GM19351 (cell line): ENCODE data around the gene SMAD9.

ENCODE experiments used
- ATAC-seq: cut with Tn5 transposase; IDR thresholded peaks from one replicate; pipeline ENCODE4 v1.9.1; 2021; ENCODE audit warnings: mild to moderate bottlenecking, moderate library complexity; ENCODE audit not compliant: unreplicated experiment

Gene SMAD9

GRCh38 chr13:36866232-36866631 lies 53.8 kb downstream of the SMAD9 start:
- no peak for ATAC-seq

DNA sequence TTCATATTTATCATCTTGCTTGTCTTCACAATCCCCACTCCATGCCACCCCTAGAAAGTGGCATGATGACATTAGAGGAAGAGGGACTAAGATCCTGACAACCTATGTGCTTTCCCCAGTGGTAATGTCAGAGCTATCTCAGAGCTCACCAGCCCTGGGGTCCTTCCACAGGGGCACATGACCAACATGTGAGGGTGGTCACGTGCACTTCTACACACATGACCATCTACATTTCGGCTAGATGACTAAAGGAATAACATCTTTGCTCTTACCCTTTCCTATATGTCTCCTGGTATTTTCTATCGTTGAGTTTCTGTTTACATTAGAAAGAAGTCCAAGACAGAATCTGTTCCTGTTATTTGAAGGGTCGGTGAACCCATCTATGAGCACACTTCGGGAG lies 54.8 kb downstream of the SMAD9 start:
- ATAC-seq = no peak

DNA sequence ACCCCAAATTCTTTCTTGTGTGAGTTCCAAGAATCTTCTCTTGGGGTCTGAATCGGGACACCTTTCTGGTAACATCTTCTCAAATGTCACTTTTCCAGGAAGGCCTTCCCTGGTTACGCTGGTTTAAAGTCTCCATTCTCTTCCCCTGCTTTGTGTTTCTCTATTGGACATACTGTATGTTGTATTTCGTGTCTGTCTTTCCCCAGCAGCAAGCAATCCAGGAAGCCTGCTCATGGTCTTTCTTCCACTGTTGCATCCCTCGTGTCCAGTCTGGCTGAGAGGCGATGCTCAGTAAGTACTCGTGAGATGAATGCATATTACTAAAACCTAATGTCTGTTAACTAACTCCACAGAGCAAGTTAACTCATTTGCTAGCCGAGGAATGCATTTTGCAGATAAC lies 57.3 kb downstream of the SMAD9 start:
- ATAC-seq = no peak

DNA sequence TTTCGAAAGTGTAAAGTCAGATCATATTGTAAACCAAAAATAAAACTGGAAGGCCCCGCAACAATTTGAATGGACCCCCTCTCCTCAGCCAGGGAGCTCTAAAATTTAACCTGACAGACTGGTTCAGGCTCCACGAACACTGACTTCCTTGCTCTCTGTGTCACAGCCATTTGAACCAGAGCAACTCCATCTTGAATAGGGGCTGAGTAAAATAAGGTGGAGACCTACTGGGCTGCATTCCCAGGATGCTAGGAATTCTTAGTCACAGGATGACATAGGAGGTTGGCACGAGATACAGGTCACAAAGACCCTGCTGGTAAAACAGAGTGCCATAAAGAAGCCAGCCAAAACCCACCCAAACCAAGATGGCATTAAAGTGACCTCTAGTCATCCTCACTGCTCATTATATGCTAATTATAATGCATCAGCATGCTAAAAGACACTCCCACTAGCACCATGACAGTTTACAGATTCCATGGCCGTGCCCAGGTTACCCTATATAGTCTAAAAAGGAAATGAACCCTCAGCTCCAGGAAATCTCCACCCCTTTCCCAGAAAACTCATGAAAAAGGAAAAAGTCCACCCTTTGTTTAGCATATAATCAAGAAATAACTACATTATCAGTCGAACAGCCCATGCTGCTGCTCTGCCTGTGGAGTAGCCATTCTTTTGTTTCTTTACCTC lies 57.9 kb downstream of the SMAD9 start:
- ATAC-seq = no peak

- no peak for ATAC-seq
Observed at GRCh38 chr13:36859259-36859658, 60.8 kb downstream of the SMAD9 start.

DNA sequence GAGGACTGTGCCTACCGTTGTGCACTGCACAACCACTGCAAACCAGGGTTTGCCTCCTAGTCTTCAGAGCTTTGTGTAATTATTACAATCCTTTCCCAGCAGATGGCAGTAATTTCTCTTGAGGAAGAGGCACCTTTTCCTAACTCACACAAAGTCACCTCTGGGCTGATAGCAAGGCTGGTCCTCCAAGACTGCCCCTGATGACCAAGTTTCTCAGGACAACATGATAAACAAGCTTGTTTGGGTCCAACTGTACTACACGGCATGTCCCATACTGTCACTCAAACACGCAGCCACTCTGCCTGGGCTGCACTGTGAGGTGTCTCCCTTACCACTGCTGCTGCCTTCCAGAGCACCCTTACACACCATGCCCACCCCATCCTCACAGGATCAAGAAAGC lies 61.7 kb downstream of the SMAD9 start:
- ATAC-seq = peak; percentile 83

DNA sequence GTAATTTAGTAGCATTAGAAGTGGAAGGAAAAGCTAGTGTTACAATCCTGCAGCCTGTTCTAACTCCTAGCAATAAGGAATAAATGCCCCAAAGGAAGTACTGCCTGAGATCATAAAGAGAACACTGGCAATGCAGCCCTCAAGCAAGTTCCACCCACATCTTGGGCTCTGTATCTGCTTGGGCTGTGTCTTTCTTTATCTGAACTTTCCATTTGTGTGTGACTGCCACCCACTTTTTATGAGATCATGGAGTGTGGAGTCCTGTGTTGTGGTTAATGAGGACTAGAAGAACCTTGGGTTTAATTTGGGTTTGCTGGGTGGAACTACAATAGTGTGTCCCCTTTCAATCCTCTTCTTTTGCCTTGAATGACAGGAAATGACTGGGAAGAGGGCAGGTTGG lies 62.8 kb downstream of the SMAD9 start:
- ATAC-seq = no peak

- no peak for ATAC-seq
Observed at GRCh38 chr13:36850790-36851438, 69.1 kb downstream of the SMAD9 start.

DNA sequence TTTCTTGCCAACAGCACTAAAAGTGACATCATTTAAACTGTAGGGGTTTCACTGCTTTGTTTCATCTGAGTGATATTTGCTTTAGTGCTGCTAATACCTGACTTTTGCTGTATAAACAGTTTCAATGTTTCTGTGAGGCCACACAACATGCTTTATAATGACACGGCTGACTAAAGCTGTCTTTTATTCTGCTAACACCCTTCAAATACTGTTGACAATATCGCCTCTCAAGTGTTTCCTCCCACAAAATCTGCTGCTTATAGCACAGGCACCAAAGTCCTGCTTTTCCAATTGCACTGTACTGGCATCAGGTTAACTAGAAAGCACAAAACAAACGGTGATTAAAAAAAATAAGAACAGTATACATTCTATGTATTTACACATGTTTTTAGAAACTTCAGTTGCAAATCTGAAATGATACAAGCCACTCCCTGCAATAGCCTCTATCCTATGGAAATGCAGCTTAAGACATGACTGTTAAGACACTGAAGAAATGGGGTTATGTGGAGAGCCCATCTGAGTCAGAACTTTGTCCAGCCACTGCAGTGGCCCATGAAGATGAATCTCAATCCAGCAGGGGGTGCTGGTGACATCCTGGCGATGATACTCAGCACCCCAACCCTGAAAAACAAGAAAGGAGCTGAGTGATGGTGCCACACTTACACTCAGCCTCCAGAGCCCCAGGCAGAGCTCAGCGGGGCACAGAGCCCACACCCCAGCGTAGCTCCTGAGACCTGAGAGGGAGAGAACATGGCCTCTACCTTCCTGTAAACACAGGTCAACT lies 71.6 kb downstream of the SMAD9 start:
- peak; percentile 76 for ATAC-seq

GRCh38 chr13:36847606-36848005 lies 72.4 kb downstream of the SMAD9 start:
- ATAC-seq = no peak

DNA sequence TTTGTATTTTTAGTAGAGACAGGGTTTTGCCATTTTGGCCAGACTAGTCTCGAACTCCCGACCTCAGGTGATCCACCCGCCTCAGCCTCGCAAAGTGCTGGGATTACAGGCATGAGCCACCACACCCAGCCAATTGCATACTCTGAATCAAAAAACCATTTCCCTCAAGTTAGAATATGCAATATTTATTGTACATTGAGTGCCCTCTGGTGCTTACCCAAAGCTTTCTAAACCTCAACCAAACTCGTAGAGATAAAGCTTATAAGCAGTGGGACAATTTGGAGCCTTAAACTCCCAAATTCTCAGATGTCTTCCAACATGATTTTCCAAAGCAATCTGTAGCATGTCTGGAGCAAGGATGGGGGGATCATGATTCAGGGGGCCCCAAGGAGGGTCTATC lies 78.6 kb downstream of the SMAD9 start:
- ATAC-seq = no peak

DNA sequence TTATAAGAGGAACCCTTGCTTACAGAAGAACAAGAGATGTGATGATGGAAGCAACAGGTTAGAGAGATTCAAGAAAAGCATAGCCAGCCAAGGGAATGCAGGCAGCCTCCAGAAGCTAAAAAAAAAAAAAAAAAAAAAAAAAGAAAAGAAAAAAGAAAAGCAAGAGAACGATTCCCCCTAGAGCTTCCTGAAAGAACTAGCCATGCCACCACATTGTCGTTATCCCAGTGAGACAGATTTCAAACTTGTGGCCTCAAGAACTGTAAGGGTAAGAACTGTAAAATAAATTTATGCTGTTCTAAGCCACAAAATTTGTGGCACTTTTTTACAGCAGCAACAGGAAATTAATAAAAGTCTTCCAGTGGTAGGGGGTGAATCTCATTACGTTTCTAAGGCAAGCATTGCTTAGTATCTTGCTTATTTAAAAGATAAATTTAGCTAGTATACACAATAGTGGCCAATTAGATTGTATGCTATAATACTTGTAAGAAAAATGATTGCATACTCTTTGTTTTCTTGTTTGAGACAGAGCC lies 79.3 kb downstream of the SMAD9 start:
- ATAC-seq = no peak

DNA sequence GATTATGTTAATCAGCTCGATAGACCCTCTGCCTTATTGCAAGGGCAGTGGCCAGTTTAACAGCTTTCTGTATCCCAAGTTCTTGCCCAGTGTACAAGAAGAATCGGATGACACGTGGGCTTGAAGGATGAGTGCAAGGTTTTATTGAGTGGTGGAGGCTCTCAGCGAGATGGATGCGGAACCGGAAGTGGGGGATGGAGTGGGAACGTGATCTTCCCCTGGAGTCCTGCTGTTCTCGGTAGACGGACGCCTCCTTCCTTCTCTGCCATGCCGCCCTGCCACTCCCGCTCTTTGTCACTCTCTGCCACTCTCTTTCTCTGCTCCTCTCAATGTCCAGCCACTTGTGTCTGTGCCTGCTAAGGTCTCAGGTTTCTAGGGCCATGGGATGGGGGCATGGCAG lies 80.1 kb downstream of the SMAD9 start:
- ATAC-seq = no peak

- no peak for ATAC-seq
Observed at GRCh38 chr13:36839281-36839680, 80.8 kb downstream of the SMAD9 start.

GRCh38 chr13:36837354-36838092 lies 82.5 kb downstream of the SMAD9 start:
- no peak for ATAC-seq

GRCh38 chr13:36834299-36834698 lies 85.7 kb downstream of the SMAD9 start:
- ATAC-seq = no peak

DNA sequence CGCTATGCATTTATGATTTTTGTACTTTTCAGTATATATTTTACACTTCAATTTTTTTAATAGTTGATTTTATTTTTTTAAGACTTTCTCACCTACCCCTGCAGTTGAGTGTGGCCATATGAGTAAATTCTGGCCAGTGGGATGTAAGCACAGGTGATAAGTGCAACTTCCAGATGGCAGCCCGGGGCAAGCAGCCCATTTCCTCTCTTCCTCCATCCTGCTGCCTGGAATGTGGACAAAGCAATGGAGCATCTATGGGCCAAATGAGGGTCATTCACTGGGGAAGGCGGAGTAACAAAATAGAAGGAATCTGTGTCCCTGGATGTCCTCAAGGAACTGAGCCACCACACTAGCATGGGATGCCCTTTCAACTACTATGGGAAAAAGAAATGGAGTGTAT lies 88.7 kb downstream of the SMAD9 start:
- ATAC-seq = no peak

DNA sequence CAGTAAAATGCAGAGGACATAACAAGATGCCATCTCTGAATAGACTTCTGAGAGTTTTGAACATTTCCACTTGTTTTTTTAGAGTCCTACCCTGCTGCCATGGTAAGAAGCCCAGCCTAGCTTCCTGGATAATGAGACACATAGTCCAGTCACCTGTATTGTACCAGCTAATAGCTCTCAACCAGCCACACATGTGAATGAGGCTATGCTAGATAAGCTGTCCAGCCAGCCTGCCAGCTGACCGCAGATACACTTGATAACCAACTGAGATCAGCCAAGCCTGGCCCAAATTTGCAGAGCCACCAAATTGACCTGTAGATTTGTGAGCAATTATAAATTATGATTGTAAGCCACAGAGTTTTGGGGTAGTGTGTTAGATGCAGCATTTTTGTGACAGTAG lies 90.3 kb downstream of the SMAD9 start:
- ATAC-seq = no peak

DNA sequence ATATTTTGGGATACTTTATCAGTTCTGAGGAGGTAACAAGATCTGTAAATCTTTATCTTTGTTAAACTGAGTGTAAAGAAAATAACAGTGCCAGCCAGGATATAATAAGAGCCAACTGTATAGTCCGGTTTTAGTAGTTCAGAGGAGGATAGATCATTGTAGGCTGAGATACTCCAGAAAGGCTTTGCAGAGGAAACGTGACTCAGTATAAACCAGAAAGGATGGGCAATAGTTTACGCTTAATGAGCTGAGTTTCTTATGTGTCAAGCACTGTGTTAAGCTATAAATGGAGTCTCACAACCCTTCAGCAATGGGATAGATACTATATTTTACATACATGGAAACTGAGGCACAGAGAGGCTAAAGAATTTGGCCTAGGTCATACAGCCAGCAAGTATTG lies 97.3 kb downstream of the SMAD9 start:
- ATAC-seq = no peak

DNA sequence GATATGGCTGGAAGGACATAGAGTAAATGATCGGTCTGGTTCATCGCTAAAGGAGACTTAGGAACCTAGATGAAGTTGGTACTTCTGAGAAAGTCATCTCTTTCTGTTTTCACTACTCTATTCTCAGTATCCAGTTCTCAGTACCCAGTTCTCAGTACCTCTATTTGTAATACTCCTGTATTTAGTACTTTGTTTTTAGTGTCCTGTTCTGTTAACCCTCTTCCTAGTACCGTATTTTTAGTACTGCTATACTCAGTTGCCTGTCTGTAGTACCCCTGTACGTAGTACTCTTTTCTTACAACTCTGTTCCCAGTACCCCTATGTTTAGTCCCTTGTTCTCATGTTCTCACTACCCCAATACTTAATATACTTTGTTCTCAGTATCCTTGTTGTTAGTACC lies 99.8 kb downstream of the SMAD9 start:
- ATAC-seq = peak; percentile 54

- ATAC-seq = peak; percentile 19
Observed at GRCh38 chr13:36819739-36820090, 100.3 kb downstream of the SMAD9 start.
